Fibroblast of villous mesenchyme (primary cell): Measurements from ENCODE around the gene IPCEF1. TPM values are rescaled to one million over a fixed set of nuclear protein-coding genes. Genes with fewer than 3 reads are reported as not detected.
A peak's percentile ranks its signal among the peaks of the same experiment; 100 is the strongest.

Experiments used
- DNase-seq: peaks from one replicate; pipeline ENCODE4 v3.0.0-alpha.2; 2010; ENCODE audit warnings: low read depth
- H3K4me3 ChIP-seq: 2 replicates; pipeline ENCODE4 v1.5.1; 2011; ENCODE audit warnings: low read depth, mild to moderate bottlenecking, low read length
- CTCF ChIP-seq: IDR thresholded peaks from 2 replicates; pipeline ENCODE4 v1.5.1; 2012; ENCODE audit warnings: low read depth, mild to moderate bottlenecking, low read length; ENCODE audit not compliant: insufficient read depth
- total RNA-seq: library from RNA; depleted of rRNA; stranded (reverse); fragments of >200 nt; gene quantifications from 2 replicates; pipeline ENCODE4 v1.2.3, GENCODE V29; 2012

Gene IPCEF1
- total RNA-seq, 1 donor, result 0.86 TPM

- no peak overlapping the region for H3K4me3 ChIP-seq
- TF ChIP-seq CTCF, result no peak
- DNase-seq, result no peak
These were observed 23.0 kb upstream of the IPCEF1 start for GRCh38 chr6:154379585-154379984.

DNA sequence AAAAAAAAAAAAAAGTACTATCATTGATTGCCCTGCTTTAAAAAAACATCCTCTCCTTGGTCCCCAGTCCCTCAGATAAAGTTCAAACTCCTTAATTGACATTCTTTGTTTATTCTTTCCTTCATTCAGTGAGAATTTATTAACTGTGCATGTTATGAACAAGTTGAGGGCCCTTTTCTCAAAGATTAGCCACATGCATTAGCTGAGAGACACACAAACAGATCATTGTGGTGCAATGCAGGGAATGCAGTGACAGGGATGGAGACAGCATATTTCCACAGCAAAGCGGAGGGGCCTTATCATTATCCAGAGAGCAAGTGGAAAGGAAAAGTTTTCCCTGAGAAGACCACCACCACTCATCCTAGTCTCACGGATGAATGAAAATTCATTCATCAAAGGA lies 21.9 kb upstream of the IPCEF1 start:
- TF ChIP-seq CTCF, result no peak
- DNase-seq, result no peak
- H3K4me3 ChIP-seq, result no peak overlapping the region

DNA sequence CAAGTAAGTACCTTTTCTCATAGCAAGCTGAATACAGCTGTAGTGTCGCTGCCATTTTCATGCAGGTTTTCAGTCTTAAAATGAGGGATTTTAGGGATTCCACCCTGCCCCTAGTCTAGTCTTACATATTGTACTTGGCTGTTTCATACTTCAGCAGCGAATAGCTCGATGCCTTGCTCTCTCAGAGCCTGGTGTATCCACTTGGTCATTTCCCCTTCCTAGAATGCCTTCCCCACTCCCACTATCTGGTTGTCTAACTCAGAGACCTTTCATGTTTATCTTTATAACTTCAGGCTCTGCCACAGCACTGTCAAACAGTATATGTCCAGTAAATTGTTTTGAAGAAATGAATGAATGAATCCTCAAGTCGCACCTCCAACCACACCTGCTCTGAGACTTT lies 21.1 kb upstream of the IPCEF1 start:
- DNase-seq, result no peak
- TF ChIP-seq CTCF, result no peak
- H3K4me3 ChIP-seq, result no peak overlapping the region

DNA sequence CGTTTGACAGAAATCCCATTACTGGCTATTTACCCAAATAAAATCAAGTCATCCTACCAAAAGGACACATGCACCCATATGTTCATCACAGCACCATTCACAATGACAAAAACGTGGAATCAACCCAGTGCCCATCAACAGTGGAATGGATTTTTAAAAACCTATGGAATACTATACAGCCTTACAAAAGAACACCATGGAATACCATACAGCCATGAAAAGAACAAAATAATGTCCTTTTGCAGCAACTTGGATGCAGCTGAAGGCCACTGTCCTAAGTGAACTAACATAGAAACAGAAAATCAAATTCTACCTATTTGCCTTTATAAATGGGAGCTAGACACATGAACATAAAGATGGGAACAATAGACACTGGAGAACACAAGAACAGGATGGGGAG lies 17.4 kb upstream of the IPCEF1 start:
- no peak for TF ChIP-seq CTCF
- no peak for DNase-seq
- no peak overlapping the region for H3K4me3 ChIP-seq

DNA sequence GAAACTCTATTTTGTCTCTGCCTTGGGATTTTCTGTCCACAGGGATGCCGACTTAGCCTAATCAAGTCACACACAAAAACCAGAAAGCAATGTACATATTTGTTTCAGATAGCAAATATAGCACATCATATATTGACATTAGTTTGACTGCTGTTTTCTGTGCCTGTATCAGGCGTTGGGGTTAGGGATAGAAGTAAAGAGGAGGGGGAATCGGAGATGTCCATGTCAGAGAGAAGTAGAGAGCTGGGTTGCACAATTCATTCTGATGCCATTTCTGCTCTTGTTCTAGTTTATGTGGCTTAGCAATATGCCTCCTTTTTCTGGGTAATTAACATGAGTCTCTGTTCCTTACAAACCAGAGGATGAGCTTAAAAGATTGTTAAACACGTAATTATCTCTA lies 14.7 kb upstream of the IPCEF1 start:
- TF ChIP-seq CTCF, result no peak
- H3K4me3 ChIP-seq, result no peak overlapping the region
- peak; percentile 72 for DNase-seq

GRCh38 chr6:154370545-154370944 lies 13.9 kb upstream of the IPCEF1 start:
- DNase-seq, result peak; percentile 42
- peak; percentile 49 for TF ChIP-seq CTCF
- H3K4me3 ChIP-seq, result no peak overlapping the region

GRCh38 chr6:154367839-154368695 lies 11.5 kb upstream of the IPCEF1 start:
- H3K4me3 ChIP-seq, result no peak overlapping the region
- TF ChIP-seq CTCF, result no peak
- peak; percentile 66 for DNase-seq
